Heart left ventricle (tissue), 16 donors: ENCODE results near the gene SGPL1. TPM values are rescaled to one million over a fixed set of nuclear protein-coding genes. Genes with fewer than 3 reads are reported as not detected.
A peak's percentile ranks its signal among the peaks of the same experiment; 100 is the strongest.
"Not testable (repeated sequence)": the region's sequence is repeated elsewhere in the genome, so short reads cannot be mapped to it uniquely, and the experiment has no call there.

ENCODE experiments used
- ATAC-seq, 4 donors: fragments of 200-7000 bp; cut with Tn5 transposase; one replicate each; pipeline ENCODE4 v1.9.1; 2020 to 2022; ENCODE audit warnings: moderate library complexity in 4 of 4, mild to moderate bottlenecking in 3 of 4, moderate number of reproducible peaks in 1 of 4
- DNase-seq, 5 donors: peaks; one replicate each; pipeline ENCODE4 v3.0.0-alpha.2; 2020
- H3K27ac ChIP-seq, 12 donors: fragments of 200-600 bp; sonication (generic) in 4 of 12; one replicate each; pipeline versions ENCODE4 v1.5.0 to v1.8.0; 2016 to 2022; ENCODE audit warnings: mild to moderate bottlenecking in 2 of 12
- H3K27me3 ChIP-seq, 9 donors: fragments of 200-600 bp; sonication (generic) in 2 of 9; one replicate each; pipeline versions ENCODE4 v1.5.1 to v1.8.0; 2016 to 2022; ENCODE audit warnings: mild to moderate bottlenecking in 3 of 9
- H3K36me3 ChIP-seq, 9 donors: fragments of 200-600 bp; sonication (generic) in 2 of 9; one replicate each; pipeline versions ENCODE4 v1.5.0 to v1.8.0; 2018 to 2022; ENCODE audit warnings: mild to moderate bottlenecking in 2 of 9
- H3K4me1 ChIP-seq, 12 donors: fragments of 200-600 bp; sonication (generic) in 4 of 12; one replicate each; pipeline versions ENCODE4 v1.5.0 to v1.8.0; 2016 to 2022; ENCODE audit warnings: mild to moderate bottlenecking in 3 of 12
- H3K4me3 ChIP-seq, 12 donors: fragments of 200-600 bp; sonication (generic) in 4 of 12; one replicate each; pipeline versions ENCODE4 v1.5.0 to v1.8.0; 2017 to 2022; ENCODE audit warnings: mild to moderate bottlenecking in 9 of 12, moderate library complexity in 4 of 12
- H3K9me3 ChIP-seq, 12 donors: fragments of 200-600 bp; sonication (generic) in 4 of 12; one replicate each; pipeline versions ENCODE4 v1.5.0 to v1.8.0; 2016 to 2022; ENCODE audit warnings: mild to moderate bottlenecking in 1 of 12
- CTCF ChIP-seq, 12 donors: fragments of 200-600 bp; sonication (generic) in 4 of 12; IDR thresholded peaks; one replicate each; pipeline versions ENCODE4 v1.5.0 to v1.8.0; 2018 to 2022; ENCODE audit warnings: antibody characterized with exemption in 12 of 12, mild to moderate bottlenecking in 5 of 12
- POLR2A ChIP-seq, 2 donors: fragments of 450-650 bp; IDR thresholded peaks; one replicate each; pipeline ENCODE4 v1.6.1; 2017; ENCODE audit warnings: antibody characterized with exemption in 2 of 2, mild to moderate bottlenecking in 2 of 2, moderate library complexity in 2 of 2
- WGBS, 4 donors: extraction: QIAGEN DNeasy Blood & Tissue Kit in 2 of 4; methylation state at CpG; one replicate each; pipeline versions ENCODE4 v1.1.5 to v1.1.7; 2013 to 2018; 5-methylcytosine and 5-hydroxymethylcytosine counted together
- intact Hi-C, 10 donors: fragments of 100-400 bp; cut with DNase I; formaldehyde crosslinking; loops; one replicate each; pipeline versions ENCODE4 v1.11.1 to v1.14.2; 2022
- polyA plus RNA-seq, 2 donors: library from polyadenylated mRNA; stranded (reverse); fragments of 200-250 nt; gene quantifications; one replicate each; pipeline ENCODE4 v1.2.3, GENCODE V29; 2013
- total RNA-seq, 9 donors: library from RNA; depleted of rRNA in 2 of 9; stranded (reverse); fragments of >200 nt in 2 of 9; fragmentation: NEBNext Ultra II Directional in 3 of 9; extraction: Animal tissue kit (Norgen Biotek cat#: 25700) in 3 of 9; gene quantifications; one replicate each; pipeline versions ENCODE4 v1.1.0 to v1.2.4, GENCODE V29; 2016 to 2023
- donor health status: ischemic (EF 13 %, LVEDD 7.1; RV severe dilation, severe dysfunction).
- donor health status: healthy with polysubstance abuse.
- donor health status: DM: no; HTN: yes; CAD: no.
- donor health status: DM: no; HTN: no; CAD: no.
- donor health status: ischemic (EF 25% LVEDD 6.9; RV normal size, moderate dysfunction).
- donor health status: ischemic (EF 25% LVEDD 5.7; RV mildly dilated, moderate dysfunction).
- donor health status: healthy.
- donor health status: DM: yes; HTN: yes; CAD: no.
- donor health status: ischemic (EF 35%, LVEDD 5.7; RV mildly dilated, moderate dysfunction).
- donor health status: nonischemic (EF 11% LVEDD 7.7; RV severe dilation, severe dysfunction).
- donor health status: DM: yes; HTN: yes; CAD: no.
- donor health status: PGD.
- donor health status: ischemic (EF 29% LVEDD 5.4; RV normal size, mild dysfunction).
- donor health status: nonischemic (EF 23%, LVEDD 6.1; RV moderate dilation, normal function).

Gene SGPL1
- total and polyA plus RNA-seq, 11 donors, result 2.9 to 32.3 (median 11.4) TPM

DNA sequence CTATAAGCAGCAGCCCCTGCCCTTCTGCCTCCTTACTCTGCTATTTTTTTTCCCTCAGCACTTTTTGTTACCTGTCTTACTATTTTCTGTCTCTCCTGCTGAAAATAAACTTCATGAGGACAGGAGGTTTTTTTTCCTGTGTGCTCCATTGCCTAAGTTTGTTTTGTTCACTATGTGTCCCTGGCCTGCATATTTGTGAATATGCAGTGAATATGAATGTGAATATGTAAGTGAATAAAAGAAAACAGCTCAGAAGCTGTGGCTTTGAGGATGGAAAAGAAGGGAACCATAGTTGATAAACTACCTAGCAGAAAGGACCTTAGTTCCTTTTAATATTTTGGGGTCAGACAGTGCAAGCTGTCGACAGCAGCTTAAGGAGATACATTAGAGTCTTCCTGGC, 37.7 kb downstream of the SGPL1 start:
- H3K4me1 ChIP-seq, result peaks cover 0 to 11% (median 0%) of the 10 kb centered on the region in 12 donors
- H3K4me3 ChIP-seq, result no peak overlapping the region
- TF ChIP-seq POLR2A (IDR thresholded peaks at IDR 0.05) (no peak), CTCF (IDR thresholded peaks at IDR 0.05) (no peak)
- ATAC-seq (no peak), DNase-seq (no peak)
- WGBS, 4 donors, result 86 to 91% (median 89%) methylated on average over 1 of the region's 1 CpG
- intact Hi-C loops, result no loop called here
- no peak overlapping the region for H3K27ac ChIP-seq
- peaks cover 0 to 82% (median 64%) of the 10 kb centered on the region in 9 donors for H3K36me3 ChIP-seq
- H3K27me3 ChIP-seq, result no peaks in the 10 kb centered on the region
- H3K9me3 ChIP-seq, result no peaks in the 10 kb centered on the region

DNA sequence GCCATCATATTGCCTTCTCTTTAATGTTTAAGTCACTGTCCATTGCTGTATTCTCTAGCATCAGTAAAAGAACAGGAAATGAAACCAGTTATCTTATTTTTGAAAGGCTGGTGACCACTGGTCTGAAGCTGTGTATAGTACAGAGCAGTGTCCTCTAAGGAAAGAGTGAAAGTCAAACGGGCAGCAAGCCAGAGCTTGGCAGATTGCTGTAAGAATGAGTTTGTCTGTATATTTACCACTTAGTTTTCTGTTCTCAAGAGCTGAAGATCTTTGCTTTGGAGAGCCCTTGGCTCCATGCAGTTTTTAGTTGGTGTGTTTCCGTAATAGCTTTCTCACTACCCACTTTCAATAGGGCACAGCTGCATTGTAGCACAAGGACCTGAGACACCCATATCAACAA, 40.7 kb downstream of the SGPL1 start:
- DNase-seq, result no peak
- WGBS, 4 donors, result 64 to 73% (median 69%) methylated on average over 2 of the region's 2 CpGs
- no peak for ATAC-seq
- intact Hi-C loops, result no loop called here
- no peak overlapping the region for H3K4me3 ChIP-seq
- no peaks in the 10 kb centered on the region for H3K9me3 ChIP-seq
- no peak for TF ChIP-seq POLR2A (IDR thresholded peaks at IDR 0.05)
- H3K27ac ChIP-seq, result no peak overlapping the region
- peaks cover 0 to 6% (median 0%) of the 10 kb centered on the region in 12 donors for H3K4me1 ChIP-seq
- H3K36me3 ChIP-seq, result peaks cover 0 to 99% (median 88%) of the 10 kb centered on the region in 9 donors
- no peaks in the 10 kb centered on the region for H3K27me3 ChIP-seq

- intact Hi-C loops, result no loop called here
- peak; percentile 85 to 94 (median 91) for ATAC-seq
- Histone ChIP-seq H3K27ac (no peak overlapping the region), H3K36me3 (peaks cover 0 to 97% (median 77%) of the 10 kb centered on the region in 9 donors), H3K4me3 (no peak overlapping the region), H3K9me3 (no peaks in the 10 kb centered on the region), H3K4me1 (peaks cover 0 to 4% (median 0%) of the 10 kb centered on the region in 12 donors), H3K27me3 (no peaks in the 10 kb centered on the region)
- no peak for TF ChIP-seq POLR2A (IDR thresholded peaks at IDR 0.05)
- no peak for TF ChIP-seq CTCF (IDR thresholded peaks at IDR 0.05)
- WGBS, 4 donors, result 57 to 62% (median 60%) methylated on average over 5 of the region's 5 CpGs
- DNase-seq, result no peak
Observed at GRCh38 chr10:70858759-70859158, 43.0 kb downstream of the SGPL1 start.

DNA sequence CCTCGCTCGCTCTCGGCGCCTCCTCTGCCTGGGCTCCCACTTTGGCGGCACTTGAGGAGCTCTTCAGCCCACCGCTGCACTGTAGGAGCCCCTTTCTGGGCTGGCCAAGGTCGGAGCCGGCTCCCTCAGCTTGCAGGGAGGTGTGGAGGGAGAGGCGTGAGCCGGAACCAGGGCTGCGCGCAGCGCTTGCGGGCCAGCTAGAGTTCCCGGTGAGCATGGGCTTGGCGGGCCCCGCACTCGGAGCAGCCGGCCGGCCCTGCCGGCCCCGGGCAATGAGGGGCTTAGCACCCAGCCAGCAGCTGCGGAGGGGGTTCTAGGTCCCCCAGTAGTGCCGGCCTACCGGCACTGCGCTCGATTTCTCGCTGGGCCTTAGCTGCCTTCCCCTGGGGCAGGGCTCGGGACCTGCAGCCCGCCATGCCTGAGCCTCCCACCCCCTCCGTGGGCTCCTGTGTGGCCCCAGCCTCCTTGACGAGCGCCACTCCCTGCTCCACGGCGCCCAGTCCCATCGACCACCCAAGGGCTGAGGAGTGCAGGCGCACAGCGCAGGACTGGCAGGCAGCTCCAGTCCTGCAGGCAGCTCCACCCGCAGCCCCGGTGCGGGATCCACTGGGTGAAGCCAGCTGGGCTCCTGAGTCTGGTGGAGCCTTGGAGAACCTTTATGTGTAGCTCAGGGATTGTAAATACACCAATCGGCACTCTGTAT, 45.9 kb downstream of the SGPL1 start:
- ATAC-seq, H3K4me3 ChIP-seq, H3K27me3 ChIP-seq, H3K27ac ChIP-seq, DNase-seq, intact Hi-C loops, H3K9me3 ChIP-seq, H3K4me1 ChIP-seq: not testable (repeated sequence)
- 98% methylated on average over 27 to 42 of the region's 42 CpGs for WGBS, 4 donors
- H3K36me3 ChIP-seq, result peaks cover 0 to 87% (median 62%) of the 10 kb centered on the region in 9 donors

DNA sequence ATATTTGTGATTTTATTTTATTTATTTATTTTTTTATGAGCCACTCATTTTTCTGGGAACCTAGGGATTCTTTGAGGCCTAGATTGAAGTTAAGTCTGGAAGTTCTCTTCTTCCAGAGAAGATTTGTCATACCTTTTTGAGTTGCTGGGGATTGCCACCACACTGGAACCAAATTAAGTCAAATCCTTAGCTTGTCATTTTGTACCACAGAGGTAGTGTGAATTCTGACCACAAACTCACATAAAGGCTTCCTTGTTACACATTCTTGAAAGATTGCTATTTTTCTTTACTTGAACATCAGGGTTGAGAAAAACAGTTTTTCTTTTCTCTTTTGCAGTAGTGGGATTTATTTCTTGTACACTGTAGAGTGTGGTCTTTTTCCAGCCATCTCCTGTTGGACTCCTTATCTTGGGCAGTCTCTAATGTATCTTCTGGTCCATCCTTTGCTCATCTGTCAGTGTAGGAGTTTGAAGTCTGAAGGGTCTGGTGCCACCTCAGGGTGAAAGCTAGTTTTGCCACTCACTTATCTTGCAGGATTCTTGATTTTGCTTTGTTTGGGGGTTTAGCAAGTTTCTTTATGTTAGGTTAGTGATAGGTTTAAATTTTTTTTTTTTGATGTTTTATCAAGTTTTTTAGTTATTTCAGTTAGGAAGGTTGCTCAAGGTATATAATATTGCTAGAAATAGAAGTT, 47.9 kb downstream of the SGPL1 start:
- TF ChIP-seq POLR2A (IDR thresholded peaks at IDR 0.05) (no peak), CTCF (IDR thresholded peaks at IDR 0.05) (no peak)
- Histone ChIP-seq H3K36me3 (peaks cover 0 to 80% (median 46%) of the 10 kb centered on the region in 9 donors), H3K4me1 (peaks cover 0 to 17% (median 0%) of the 10 kb centered on the region in 12 donors), H3K27ac (no peak overlapping the region), H3K9me3 (no peaks in the 10 kb centered on the region), H3K27me3 (no peaks in the 10 kb centered on the region), H3K4me3 (no peak overlapping the region)
- DNase-seq (no peak), ATAC-seq (no peak)
- intact Hi-C loops, result no loop called here
